Neural crest cell (in vitro differentiated cells): ENCODE results near the gene NXT1. TPM values are rescaled to one million over a fixed set of nuclear protein-coding genes. Genes with fewer than 3 reads are reported as not detected.

Experiments used
- DNase-seq: peaks from one replicate; pipeline ENCODE4 v3.0.0; 2021; ENCODE audit warnings: low read depth, mixed read lengths, low spot score
- H3K27ac Mint-ChIP-seq: one replicate; pipeline ENCODE4 v1.8.0; 2021; ENCODE audit warnings: mild to moderate bottlenecking, mixed read lengths; ENCODE audit not compliant: unreplicated experiment
- H3K27me3 Mint-ChIP-seq: 2 replicates; pipeline ENCODE4 v1.8.0; 2021; ENCODE audit warnings: low read depth, mild to moderate bottlenecking, mixed read lengths
- H3K36me3 Mint-ChIP-seq: 2 replicates; pipeline ENCODE4 v1.8.0; 2021; ENCODE audit warnings: low read depth, mild to moderate bottlenecking, mixed read lengths
- H3K4me1 Mint-ChIP-seq: 2 replicates; pipeline ENCODE4 v1.8.0; 2021; ENCODE audit warnings: mixed read lengths
- H3K4me3 Mint-ChIP-seq: one replicate; pipeline ENCODE4 v1.8.0; 2021; ENCODE audit warnings: mild to moderate bottlenecking, mixed read lengths
- H3K9me3 Mint-ChIP-seq: 2 replicates; pipeline ENCODE4 v1.8.0; 2021; ENCODE audit warnings: mixed read lengths
- long read RNA-seq: library from polyadenylated mRNA; unstranded; transcript quantifications from one replicate; pipeline ENCODE4 v2.0.0, GENCODE V29; 2020
- total RNA-seq: library from RNA; stranded (reverse); gene quantifications from 2 replicates; pipeline ENCODE4 v1.2.1, GENCODE V29; 2021
- TF ChIP-seq, protein P1 (sequence below): fragments of 200-600 bp; sonication (generic); conservative IDR thresholded peaks from 2 replicates; pipeline ENCODE4 v1.5.0; 2021; ENCODE audit warnings: antibody characterized with exemption, mild to moderate bottlenecking

NXT1 gene
- total RNA-seq: 33.9 and 38.1 TPM in 2 replicates
- long read RNA-seq, transcript NXT1-201 (2 exons, 1,123 nt): major isoform, 35 of 36 reads
- long read RNA-seq, partial matches to known transcripts: 0 of 36 reads
- long read RNA-seq, other reads (novel, unspliced or antisense): 1 of 36 reads

DNA sequence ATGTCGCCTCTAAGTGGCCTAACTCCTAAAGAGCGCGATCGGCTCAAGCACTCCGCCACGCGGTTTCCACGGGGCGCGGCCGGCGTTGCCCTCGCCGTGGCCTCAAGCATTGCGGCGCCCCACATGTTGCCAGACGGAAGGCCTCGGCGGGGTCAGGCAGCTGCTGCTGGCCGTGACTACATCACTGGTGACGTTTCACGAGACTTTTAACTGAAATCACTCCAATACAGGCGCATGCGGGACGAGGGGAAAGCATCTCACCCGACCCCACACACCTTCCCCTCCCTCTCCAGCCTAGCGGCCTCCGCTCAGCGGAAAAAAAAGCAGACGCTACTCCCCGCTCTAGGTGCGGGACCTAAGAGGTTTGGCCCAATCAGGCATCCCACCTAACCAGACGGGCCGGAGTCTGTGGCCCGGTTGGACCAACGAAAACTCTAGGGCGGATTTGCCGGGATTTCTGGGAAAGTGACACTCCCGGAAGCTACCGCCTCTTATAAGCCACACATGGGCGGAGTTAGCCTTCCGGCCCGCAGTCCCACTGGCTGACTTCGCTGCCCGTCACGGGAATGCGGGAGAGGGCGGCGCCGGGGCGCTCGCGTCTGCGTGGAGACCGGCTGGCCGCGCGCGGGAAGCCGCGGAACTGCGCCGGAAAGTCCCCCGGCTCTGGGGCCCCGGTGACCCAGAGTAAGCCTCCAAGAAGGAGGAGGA lies at the start of gene NXT1:
NXT1 (plus strand) TSS at position 596 of the 708 bp plus-strand sequence. CDS start 3,251 bp downstream, outside the sequence.
- TF ChIP-seq, protein P1, sequence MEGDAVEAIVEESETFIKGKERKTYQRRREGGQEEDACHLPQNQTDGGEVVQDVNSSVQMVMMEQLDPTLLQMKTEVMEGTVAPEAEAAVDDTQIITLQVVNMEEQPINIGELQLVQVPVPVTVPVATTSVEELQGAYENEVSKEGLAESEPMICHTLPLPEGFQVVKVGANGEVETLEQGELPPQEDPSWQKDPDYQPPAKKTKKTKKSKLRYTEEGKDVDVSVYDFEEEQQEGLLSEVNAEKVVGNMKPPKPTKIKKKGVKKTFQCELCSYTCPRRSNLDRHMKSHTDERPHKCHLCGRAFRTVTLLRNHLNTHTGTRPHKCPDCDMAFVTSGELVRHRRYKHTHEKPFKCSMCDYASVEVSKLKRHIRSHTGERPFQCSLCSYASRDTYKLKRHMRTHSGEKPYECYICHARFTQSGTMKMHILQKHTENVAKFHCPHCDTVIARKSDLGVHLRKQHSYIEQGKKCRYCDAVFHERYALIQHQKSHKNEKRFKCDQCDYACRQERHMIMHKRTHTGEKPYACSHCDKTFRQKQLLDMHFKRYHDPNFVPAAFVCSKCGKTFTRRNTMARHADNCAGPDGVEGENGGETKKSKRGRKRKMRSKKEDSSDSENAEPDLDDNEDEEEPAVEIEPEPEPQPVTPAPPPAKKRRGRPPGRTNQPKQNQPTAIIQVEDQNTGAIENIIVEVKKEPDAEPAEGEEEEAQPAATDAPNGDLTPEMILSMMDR: no peak
- H3K36me3 Mint-ChIP-seq: no peaks in the 10 kb centered on the region
- H3K4me1 Mint-ChIP-seq: peaks cover 33% of the 10 kb centered on the region
- no peaks in the 10 kb centered on the region for H3K9me3 Mint-ChIP-seq
- peak; percentile 93 for DNase-seq
- peak within 1 kb of the TSS; percentile 98 for H3K27ac Mint-ChIP-seq
- H3K4me3 Mint-ChIP-seq: peak within 1 kb of the TSS; percentile 98
- no peaks in the 10 kb centered on the region for H3K27me3 Mint-ChIP-seq

DNA sequence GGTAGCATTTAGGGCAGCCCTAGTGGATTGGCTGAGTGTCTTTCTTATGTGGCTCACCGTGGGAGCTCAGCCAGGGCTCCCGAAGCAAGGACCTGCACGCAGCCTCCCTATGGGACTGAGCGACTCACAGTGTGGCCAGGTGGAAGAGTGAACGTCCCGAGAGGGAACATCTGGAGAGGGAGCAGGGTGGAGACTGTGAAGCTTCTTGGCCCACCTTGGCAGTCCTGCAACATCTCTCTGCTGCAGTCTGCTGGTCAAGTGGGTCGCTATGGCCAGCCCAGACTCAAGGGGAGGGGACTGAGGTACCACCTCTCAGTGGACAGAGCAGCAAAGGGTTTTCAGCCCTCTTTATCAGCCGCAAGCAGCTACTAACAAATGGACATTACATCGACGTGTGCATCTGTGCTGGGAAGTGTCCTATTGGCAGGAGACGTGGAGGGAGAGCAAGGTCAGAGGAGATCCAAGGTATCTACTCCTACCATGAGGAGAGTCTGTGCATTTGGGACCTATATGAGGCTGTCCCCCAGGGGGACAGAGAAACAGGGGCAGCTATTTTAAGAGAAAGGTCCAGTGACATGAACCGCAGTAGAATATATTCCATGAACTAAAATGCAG lies 49.0 kb upstream of the NXT1 start:
- TF ChIP-seq, protein P1: no peak
- H3K4me3 Mint-ChIP-seq: no peak overlapping the region
- peaks cover 14% of the 10 kb centered on the region for H3K27me3 Mint-ChIP-seq
- DNase-seq: no peak
- H3K9me3 Mint-ChIP-seq: no peaks in the 10 kb centered on the region
- no peak overlapping the region for H3K27ac Mint-ChIP-seq
- H3K36me3 Mint-ChIP-seq: no peaks in the 10 kb centered on the region
- peaks cover 7% of the 10 kb centered on the region for H3K4me1 Mint-ChIP-seq

DNA sequence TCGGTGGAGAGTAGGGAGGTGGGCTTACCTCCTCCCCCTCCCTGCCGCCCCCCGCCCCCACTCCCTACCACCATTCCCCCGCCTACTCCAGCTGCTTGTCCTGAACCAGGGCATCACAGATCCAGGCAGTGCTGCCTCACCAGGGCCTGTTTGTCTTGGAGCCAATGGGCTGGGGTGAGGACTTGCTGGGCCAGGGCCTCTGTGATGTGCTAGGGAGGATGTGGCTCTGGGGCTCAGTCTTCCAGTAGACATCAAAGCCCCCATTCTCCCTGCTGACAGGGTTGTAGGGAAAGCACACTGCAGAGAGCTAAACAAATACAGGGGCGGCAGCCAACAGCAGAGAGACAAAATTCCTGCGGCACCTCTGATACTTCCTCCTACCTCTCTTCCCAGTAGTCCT lies 48.2 kb upstream of the NXT1 start:
- Mint-ChIP-seq H3K27me3 (peaks cover 14% of the 10 kb centered on the region), H3K36me3 (no peaks in the 10 kb centered on the region), H3K4me3 (no peak overlapping the region), H3K9me3 (no peaks in the 10 kb centered on the region), H3K4me1 (no peaks in the 10 kb centered on the region), H3K27ac (no peak overlapping the region)
- DNase-seq: no peak
- TF ChIP-seq, protein P1: no peak

DNA sequence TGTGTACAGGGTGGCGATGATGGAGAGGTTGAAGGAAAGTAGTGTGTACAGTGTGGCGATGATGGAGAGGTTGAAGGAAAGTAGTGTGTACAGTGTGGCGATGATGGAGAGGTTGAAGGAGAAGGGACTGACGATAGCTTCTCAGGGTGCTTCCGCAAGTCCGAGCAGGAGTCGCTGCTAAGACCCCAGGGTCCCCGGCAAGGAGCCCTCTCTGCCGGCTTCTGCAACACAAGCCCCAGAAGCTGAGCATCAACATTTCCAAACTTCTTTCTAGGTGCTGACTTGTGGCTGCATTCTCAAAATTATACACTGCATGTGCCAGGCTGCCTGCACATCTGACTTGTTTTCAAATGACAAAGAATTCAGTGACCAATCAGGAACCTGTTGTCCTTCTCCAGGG lies 47.8 kb upstream of the NXT1 start:
- no peak overlapping the region for H3K27ac Mint-ChIP-seq
- H3K36me3 Mint-ChIP-seq: no peaks in the 10 kb centered on the region
- H3K4me1 Mint-ChIP-seq: no peaks in the 10 kb centered on the region
- TF ChIP-seq, protein P1: no peak
- H3K4me3 Mint-ChIP-seq: no peak overlapping the region
- H3K9me3 Mint-ChIP-seq: no peaks in the 10 kb centered on the region
- peaks cover 14% of the 10 kb centered on the region for H3K27me3 Mint-ChIP-seq
- no peak for DNase-seq

DNA sequence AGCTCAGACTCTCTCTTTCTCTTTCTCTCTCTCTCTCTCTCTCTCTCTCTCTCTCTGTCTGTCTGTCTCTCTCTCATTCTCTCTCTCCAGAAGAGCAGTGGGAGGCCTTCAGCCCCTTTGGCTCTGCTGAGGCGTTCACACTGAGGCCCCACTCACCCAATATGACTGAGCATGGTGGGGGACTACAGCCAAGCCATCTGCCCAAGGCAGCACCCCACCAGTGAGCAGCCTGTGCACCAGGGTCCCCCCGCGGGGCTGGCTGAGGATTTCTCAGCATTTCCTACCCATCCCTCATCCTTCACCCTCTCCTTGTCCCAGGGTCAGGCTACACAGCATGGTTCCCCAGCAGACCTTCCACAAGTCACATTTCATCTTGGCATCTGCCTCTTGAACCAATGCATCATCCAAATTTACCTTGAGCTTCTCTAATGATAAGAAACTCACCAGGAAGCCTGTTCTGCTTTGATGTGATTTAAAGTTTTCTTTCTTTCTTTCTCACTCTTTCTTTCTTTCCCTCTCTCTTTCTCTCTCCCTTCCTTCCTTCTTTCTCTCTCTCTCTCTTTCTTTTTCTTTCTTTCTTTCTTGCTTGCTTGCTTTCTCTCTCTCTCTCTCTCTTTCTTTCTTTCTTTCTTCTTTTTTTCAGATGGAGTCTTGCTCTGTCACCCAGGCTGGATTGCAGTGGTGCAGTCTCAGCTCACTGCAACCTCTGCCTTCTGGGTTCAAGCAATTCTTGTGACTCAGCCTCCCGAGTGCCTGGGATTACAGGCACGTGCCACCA lies 47.1 kb upstream of the NXT1 start:
- TF ChIP-seq, protein P1: no peak
- Mint-ChIP-seq H3K4me1 (no peaks in the 10 kb centered on the region), H3K27ac (peak overlapping the region; percentile 40), H3K27me3 (peaks cover 14% of the 10 kb centered on the region), H3K4me3 (no peak overlapping the region), H3K36me3 (no peaks in the 10 kb centered on the region), H3K9me3 (peaks cover 3% of the 10 kb centered on the region)
- DNase-seq: no peak
